A549 (cell line): ENCODE results near the gene ZNF507. TPM values are rescaled to one million over a fixed set of nuclear protein-coding genes. Genes with fewer than 3 reads are reported as not detected.
A peak's percentile ranks its signal among the peaks of the same experiment; 100 is the strongest.

Source experiments
- ATAC-seq, 2 experiments: fragments of 200-7000 bp in 1 of 2; fragments of >200 bp in 1 of 2; cut with Nextera tagmentation in 1 of 2; cut with Tn5 transposase in 1 of 2; 3 replicates each; pipeline versions ENCODE4 v1.8.0 to v1.9.1; 2018 to 2020; ENCODE audit warnings: mild to moderate bottlenecking in 1 of 2, moderate library complexity in 1 of 2
- CTCF ChIA-PET: fragments of 300-600 bp; sonication (Branson Sonifier 250); formaldehyde crosslinking; extraction: SDS; loops from one replicate; lab custom pipeline; 2021; ENCODE audit warnings: antibody characterized with exemption, inconsistent platforms; lab: Yijun Ruan, JAX
- POLR2A ChIA-PET: fragments of 350-600 bp; formaldehyde crosslinking; extraction: SDS; loops from one replicate; lab custom pipeline; 2021; ENCODE audit warnings: antibody characterized with exemption, inconsistent platforms; lab: Yijun Ruan, JAX
- DNase-seq, 2 experiments: peaks; one replicate each; pipeline versions ENCODE4 v3.0.0 to v3.0.0-alpha.2; 2011 to 2016; ENCODE audit warnings: low read depth in 1 of 2, low spot score in 1 of 2
- FAIRE-seq: peaks from 2 replicates; lab custom pipeline; 2011; peaks lifted over from hg19 to GRCh38; lab: Jason Lieb, UNC
- H3K27ac ChIP-seq, 2 experiments: fragments of >200 bp; sonication (Bioruptor Twin); formaldehyde crosslinking; 3 replicates each; pipeline ENCODE4 v1.5.1; 2016 to 2017
- H3K4me1 ChIP-seq: fragments of >200 bp; sonication (Bioruptor Twin); formaldehyde crosslinking; 3 replicates; pipeline ENCODE4 v1.6.1; 2016
- H3K4me2 ChIP-seq: fragments of >200 bp; sonication (Bioruptor Twin); formaldehyde crosslinking; 3 replicates; pipeline ENCODE4 v1.6.1; 2016
- H3K4me3 ChIP-seq: fragments of >200 bp; sonication (Bioruptor Twin); formaldehyde crosslinking; 3 replicates; pipeline ENCODE4 v1.5.1; 2016
- H3K9me3 ChIP-seq: fragments of >200 bp; sonication (Bioruptor Twin); formaldehyde crosslinking; 3 replicates; pipeline ENCODE4 v1.6.1; 2016
- BCL3 ChIP-seq: fragments of >200 bp; sonication (Bioruptor Twin); formaldehyde crosslinking; IDR thresholded peaks from 3 replicates; pipeline ENCODE4 v1.6.1; 2016
- BHLHE40 ChIP-seq: IDR thresholded peaks from 2 replicates; pipeline ENCODE4 v1.6.1; 2012; ENCODE audit warnings: low read depth, low read length, inconsistent platforms
- CTCF ChIP-seq: fragments of >200 bp; sonication (Bioruptor Twin); formaldehyde crosslinking; IDR thresholded peaks from 3 replicates; pipeline ENCODE4 v1.5.1; 2016
- EHMT2 ChIP-seq: fragments of 200-600 bp; sonication (generic); IDR thresholded peaks from 2 replicates; pipeline ENCODE4 v1.6.1; 2016; ENCODE audit warnings: antibody characterized with exemption, low read depth, mild to moderate bottlenecking, moderate library complexity
- ELK1 ChIP-seq: fragments of 150-350 bp; IDR thresholded peaks from 2 replicates; pipeline ENCODE4 v1.6.1; 2014; ENCODE audit warnings: low read depth, mild to moderate bottlenecking, low read length
- GATA3 ChIP-seq: IDR thresholded peaks from 2 replicates; pipeline ENCODE4 v1.6.1; 2012; ENCODE audit warnings: borderline replicate concordance
- HES2 ChIP-seq: fragments of >200 bp; sonication (Bioruptor Twin); formaldehyde crosslinking; IDR thresholded peaks from 2 replicates; pipeline ENCODE4 v1.6.1; 2016
- HEYL ChIP-seq: fragments of 250-450 bp; sonication (Bioruptor Pico); IDR thresholded peaks from 2 replicates; pipeline ENCODE4 v1.8.0; 2021; ENCODE audit warnings: mild to moderate bottlenecking, moderate library complexity
- HOXB13 ChIP-seq: fragments of 250-450 bp; sonication (Bioruptor Pico); IDR thresholded peaks from 2 replicates; pipeline ENCODE4 v1.5.0; 2020; ENCODE audit warnings: low read depth, mild to moderate bottlenecking, moderate library complexity
- HOXB5 ChIP-seq: fragments of 250-450 bp; sonication (Bioruptor Pico); IDR thresholded peaks from 2 replicates; pipeline ENCODE4 v1.5.0; 2020; ENCODE audit warnings: mild to moderate bottlenecking, moderate library complexity
- KDM1A ChIP-seq: fragments of 200-600 bp; sonication (generic); IDR thresholded peaks from 2 replicates; pipeline ENCODE4 v1.6.1; 2016; ENCODE audit warnings: low read depth, mild to moderate bottlenecking
- MAZ ChIP-seq: fragments of 150-350 bp; IDR thresholded peaks from 2 replicates; pipeline ENCODE4 v1.6.1; 2014; ENCODE audit warnings: antibody characterized with exemption, low read depth, low read length, borderline replicate concordance
- NFE2L2 ChIP-seq: fragments of 150-350 bp; conservative IDR thresholded peaks from 2 replicates; pipeline ENCODE4 v1.6.1; 2014; ENCODE audit warnings: low read length
- NR3C1 ChIP-seq: fragments of >200 bp; sonication (Bioruptor Twin); formaldehyde crosslinking; IDR thresholded peaks from 3 replicates; pipeline ENCODE4 v1.6.1; 2017
- PBX3 ChIP-seq: IDR thresholded peaks from 2 replicates; pipeline ENCODE4 v1.6.1; 2012
- PHF8 ChIP-seq: fragments of 200-600 bp; sonication (generic); IDR thresholded peaks from 2 replicates; pipeline ENCODE4 v1.6.1; 2016; ENCODE audit warnings: low read depth, mild to moderate bottlenecking, antibody characterized with exemption, moderate library complexity, borderline replicate concordance
- POLR2A ChIP-seq: IDR thresholded peaks from 2 replicates; pipeline ENCODE4 v1.6.1; 2012; ENCODE audit warnings: mild to moderate bottlenecking, low read length
- RAD21 ChIP-seq, 2 experiments: fragments of >200 bp in 1 of 2; sonication (Bioruptor Twin) in 1 of 2; formaldehyde crosslinking in 1 of 2; IDR thresholded peaks in 1 of 2; conservative IDR thresholded peaks in 1 of 2; 2 replicates in 1 of 2; 3 replicates in 1 of 2; pipeline ENCODE4 v1.6.1; 2012 to 2018; ENCODE audit warnings: inconsistent platforms in 1 of 2
- REST ChIP-seq: fragments of 200-600 bp; sonication (generic); IDR thresholded peaks from 2 replicates; pipeline ENCODE4 v1.6.1; 2016; ENCODE audit warnings: antibody characterized with exemption, mild to moderate bottlenecking, moderate library complexity
- SMC3 ChIP-seq: fragments of >200 bp; sonication (Bioruptor Twin); formaldehyde crosslinking; IDR thresholded peaks from 3 replicates; pipeline ENCODE4 v1.6.1; 2018; ENCODE audit warnings: inconsistent platforms
- USF2 ChIP-seq: fragments of 450-650 bp; IDR thresholded peaks from 2 replicates; pipeline ENCODE4 v1.6.1; 2014; ENCODE audit warnings: antibody characterized with exemption
- WGBS: methylation state at CpG from one replicate; pipeline ENCODE4 v1.1.6; 2017; ENCODE audit errors: missing lambda C conversion rate; 5-methylcytosine and 5-hydroxymethylcytosine counted together
- polyA plus RNA-seq, 4 experiments: library from polyadenylated mRNA; depleted of rRNA in 3 of 4; stranded (reverse); fragments of >200 nt; fragmentation: RNase III in 1 of 4; extraction: RNeasy Plus Mini Kit Qiagen cat#74134 plus additional on column Dnase treatment in 1 of 4; gene quantifications; 2 replicates in 3 of 4; 3 replicates in 1 of 4; pipeline ENCODE4 v1.2.3, GENCODE V29; 2011 to 2017

ZNF507 gene
- polyA plus RNA-seq, 2 of the 4 experiments (the other 2 are of a cell fraction) = 14.6 to 49.8 TPM

- peak; percentile 97 for FAIRE-seq
- H3K27ac ChIP-seq = no peak overlapping the region
- TF ChIP-seq KDM1A = no peak
- TF ChIP-seq PBX3 = no peak
- peak; percentile 70 for TF ChIP-seq CTCF
- no peak for TF ChIP-seq PHF8
- TF ChIP-seq USF2 = no peak
- TF ChIP-seq BHLHE40 = no peak
- TF ChIP-seq MAZ = no peak
- TF ChIP-seq HEYL = no peak
- TF ChIP-seq RAD21 (conservative IDR thresholded peaks at IDR 0.05 in 1 of 2, IDR thresholded peaks at IDR 0.05 in 1 of 2) = peak; percentile 54 to 55
- TF ChIP-seq BCL3 = no peak
- TF ChIP-seq ELK1 = no peak
- no peak for TF ChIP-seq POLR2A
- TF ChIP-seq REST = no peak
- no peak for TF ChIP-seq NR3C1
- no peak for TF ChIP-seq HOXB5
- TF ChIP-seq HES2 = no peak
- TF ChIP-seq GATA3 = no peak
- TF ChIP-seq SMC3 = peak; percentile 57
- no peak for TF ChIP-seq HOXB13 (CRISPR knock-in tag)
- TF ChIP-seq EHMT2 = no peak
- no peak for TF ChIP-seq NFE2L2
- H3K4me3 ChIP-seq = no peak overlapping the region
- 3% methylated on average over 2 of the region's 2 CpGs for WGBS
- ChIA-PET POLR2A (interaction anchor here (2.2 kb wide), 1 partner anchor 48 kb away, joined by 8 read pairs; the partner anchor contains the start of gene DPY19L3), CTCF (interaction anchor here (0.6 to 6.1 kb wide), 24 partner anchors 8 to 1691 kb away, joined by 3 to 74 read pairs (median 4); partner anchors contain the start of gene ZNF507)
- H3K4me1 ChIP-seq = peaks cover 17% of the 10 kb centered on the region
- peak; percentile 66 to 73; a peak in 4 of 6 replicates for ATAC-seq
- no peak overlapping the region for H3K4me2 ChIP-seq
- DNase-seq = peak; percentile 46 to 61
- H3K9me3 ChIP-seq = no peaks in the 10 kb centered on the region
Measured at GRCh38 chr19:32357720-32358119, 12.3 kb downstream of the ZNF507 start.
